ENCODE measurements around the gene HK3.

DNA sequence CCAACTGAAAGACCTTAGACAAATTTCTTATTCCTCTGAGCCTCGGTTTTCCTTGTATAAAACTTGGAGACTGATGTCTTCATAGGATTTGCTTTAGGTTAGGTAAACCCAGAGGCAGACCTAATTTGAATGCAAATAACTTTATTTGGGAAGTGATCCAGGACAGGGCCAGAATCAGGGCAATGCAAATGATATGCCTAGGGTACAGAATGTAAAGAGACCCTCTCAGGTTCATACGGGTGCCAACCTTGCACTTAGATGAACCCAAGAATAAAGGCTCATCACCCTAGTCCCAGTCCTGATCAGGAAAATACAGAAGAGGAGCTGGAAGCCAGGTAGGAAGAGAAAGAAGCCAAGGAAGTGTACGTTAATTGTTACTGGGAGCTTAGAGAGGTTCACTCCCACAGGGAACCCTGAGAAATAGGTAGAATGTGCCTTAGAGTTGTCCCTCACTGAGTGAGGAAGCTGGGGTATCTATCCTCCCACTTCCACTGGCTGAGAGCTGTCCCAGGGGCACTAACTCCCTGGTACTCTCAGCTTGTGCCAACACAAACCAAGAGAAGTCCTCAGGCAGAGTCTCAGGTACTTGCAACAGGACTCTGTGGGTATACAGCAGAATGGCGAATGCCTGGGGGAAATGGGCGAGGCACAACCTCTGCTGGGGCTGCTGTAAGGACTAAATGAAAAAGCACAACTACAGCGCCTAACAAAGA lies 3.1 kb upstream of the HK3 start:
- no peak for TF ChIP-seq POLR2A (IDR thresholded peaks at IDR 0.05)
- TF ChIP-seq, protein P1, sequence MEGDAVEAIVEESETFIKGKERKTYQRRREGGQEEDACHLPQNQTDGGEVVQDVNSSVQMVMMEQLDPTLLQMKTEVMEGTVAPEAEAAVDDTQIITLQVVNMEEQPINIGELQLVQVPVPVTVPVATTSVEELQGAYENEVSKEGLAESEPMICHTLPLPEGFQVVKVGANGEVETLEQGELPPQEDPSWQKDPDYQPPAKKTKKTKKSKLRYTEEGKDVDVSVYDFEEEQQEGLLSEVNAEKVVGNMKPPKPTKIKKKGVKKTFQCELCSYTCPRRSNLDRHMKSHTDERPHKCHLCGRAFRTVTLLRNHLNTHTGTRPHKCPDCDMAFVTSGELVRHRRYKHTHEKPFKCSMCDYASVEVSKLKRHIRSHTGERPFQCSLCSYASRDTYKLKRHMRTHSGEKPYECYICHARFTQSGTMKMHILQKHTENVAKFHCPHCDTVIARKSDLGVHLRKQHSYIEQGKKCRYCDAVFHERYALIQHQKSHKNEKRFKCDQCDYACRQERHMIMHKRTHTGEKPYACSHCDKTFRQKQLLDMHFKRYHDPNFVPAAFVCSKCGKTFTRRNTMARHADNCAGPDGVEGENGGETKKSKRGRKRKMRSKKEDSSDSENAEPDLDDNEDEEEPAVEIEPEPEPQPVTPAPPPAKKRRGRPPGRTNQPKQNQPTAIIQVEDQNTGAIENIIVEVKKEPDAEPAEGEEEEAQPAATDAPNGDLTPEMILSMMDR (IDR thresholded peaks at IDR 0.05), result no peak
